ENCODE results near the gene PLCH2.

Gene PLCH2

DNA sequence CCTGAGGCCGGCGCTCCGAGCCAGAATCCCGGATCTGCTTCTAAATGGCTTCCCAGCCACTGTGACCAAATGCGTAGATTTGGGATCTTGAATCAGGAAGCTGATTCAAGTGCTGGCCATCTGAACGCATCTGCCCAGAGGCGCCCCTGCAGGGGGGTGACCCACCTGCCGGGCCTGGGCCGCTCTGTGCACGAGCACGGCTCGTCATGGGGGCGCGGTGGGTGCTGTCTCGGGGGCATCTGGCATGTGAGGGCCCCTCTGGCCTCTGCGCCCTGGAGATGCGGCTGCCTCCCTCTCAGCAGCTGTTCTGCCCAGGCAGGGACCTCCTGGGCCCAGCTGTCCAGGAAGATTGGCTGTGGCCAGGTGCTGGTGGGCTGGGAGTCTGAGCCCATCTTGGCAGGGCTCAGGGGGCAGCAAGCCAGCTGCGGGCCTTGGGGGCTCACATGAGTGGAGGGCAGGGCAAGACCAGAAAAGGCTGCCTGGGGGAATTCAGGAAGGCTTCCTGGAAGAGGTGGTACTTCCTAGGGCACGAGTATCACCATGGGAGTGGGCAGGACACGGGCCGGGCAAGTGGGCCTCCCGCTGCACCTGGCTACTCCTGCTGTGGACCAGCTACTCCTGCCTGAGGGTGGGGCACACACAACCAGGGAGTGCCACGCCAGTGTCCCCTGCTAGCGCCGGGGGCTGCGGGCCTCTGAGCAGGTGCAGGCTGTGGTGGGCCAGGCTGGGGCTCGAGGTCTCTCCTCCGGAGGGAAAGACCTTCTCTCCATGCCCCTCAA lies 25.1 kb downstream of the PLCH2 start:
- no peak for DNase-seq

DNA sequence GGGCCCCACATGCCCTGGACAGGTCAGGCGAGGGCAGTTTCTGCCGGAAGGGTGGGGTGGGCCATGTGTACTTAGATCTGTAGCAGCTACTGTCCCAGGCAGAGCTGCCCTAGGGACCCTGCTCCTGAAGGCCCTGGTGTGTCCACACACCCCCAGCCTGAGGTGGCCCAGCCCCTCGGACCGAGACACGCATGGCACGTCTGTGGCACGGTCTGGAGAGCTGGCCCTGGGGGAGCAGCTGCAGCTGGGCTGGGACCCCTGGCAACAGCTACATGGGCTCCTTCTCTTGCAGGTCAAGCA lies 25.7 kb downstream of the PLCH2 start:
- DNase-seq: no peak

DNA sequence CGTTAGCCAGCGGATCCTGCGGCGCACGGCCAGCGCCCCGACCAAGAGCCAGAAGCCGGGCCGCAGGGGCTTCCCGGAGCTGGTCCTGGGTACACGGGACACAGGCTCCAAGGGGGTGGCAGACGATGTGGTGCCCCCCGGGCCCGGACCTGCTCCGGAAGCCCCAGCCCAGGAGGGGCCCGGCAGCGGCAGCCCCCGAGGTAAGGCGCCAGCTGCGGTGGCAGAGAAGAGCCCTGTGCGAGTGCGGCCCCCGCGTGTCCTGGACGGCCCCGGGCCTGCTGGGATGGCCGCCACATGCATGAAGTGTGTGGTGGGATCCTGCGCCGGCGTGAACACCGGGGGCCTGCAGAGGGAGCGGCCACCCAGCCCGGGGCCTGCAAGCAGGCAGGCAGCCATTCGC lies 26.1 kb downstream of the PLCH2 start:
- DNase-seq: no peak

DNA sequence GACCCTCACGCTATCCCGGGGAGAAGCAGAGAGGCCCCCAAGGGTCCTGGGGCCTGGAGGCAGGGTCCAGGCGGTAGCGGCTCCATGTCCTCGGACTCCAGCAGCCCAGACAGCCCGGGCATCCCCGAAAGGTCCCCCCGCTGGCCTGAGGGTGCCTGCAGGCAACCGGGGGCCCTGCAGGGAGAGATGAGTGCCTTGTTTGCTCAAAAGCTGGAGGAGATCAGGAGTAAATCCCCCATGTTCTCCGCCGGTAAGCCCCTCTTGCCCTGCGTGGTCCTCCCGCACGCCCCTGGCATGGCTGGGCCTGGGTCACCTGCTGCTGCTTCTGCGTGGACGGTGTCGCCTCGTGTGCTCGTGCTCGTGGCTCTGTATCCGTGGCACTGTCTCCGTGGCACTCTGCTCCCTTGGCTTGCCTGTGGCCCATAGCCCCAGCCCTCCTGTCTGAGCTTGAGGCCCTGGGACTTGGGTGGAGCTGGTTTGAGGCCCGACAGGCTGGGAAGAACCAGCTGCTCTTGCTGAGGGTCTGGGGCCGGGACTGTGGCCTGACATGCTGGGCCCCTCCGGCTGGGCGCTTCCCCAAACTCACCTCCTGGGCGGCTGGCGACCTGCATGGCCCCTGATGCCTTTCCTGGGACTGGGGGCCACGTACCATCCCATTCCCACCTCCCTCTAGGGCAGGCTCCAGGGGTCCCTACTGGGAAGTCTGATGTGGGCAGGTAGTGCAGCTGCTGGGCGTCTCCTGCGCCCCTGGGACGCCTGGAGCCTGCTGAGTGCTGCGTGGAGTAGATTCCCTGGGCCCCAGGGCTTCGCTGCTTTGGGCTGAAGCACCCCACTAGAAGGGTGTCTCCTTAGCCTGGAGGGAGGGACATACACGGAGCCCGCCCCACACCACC lies 26.8 kb downstream of the PLCH2 start:
- DNase-seq: no peak

DNA sequence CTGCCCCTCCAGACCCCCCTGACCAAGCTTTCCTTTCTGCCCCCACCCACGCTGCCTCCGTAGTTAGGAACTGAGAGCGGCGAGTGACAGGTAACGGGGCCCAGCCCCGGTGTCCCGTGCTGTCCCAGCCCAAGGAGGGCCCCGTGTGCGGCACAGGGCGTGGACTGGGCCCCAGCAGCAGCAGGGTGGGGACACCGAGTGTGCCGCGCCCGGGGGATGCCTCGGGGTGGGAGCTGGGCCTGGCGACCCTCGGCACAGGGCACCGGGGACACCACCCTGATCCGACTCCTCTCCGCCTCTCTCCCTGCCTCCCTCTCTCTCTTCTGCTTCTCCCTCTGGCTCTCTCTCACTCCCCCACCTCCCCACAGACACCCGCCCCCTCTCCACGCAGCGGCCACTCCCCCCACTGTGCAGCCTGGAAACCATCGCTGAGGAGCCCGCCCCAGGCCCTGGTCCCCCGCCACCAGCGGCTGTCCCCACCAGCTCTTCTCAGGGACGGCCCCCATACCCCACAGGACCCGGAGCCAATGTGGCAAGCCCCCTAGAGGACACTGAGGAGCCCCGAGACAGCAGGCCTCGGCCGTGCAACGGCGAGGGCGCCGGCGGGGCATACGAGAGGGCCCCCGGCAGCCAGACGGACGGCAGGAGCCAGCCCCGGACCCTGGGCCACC lies 27.6 kb downstream of the PLCH2 start:
- DNase-seq: no peak

DNA sequence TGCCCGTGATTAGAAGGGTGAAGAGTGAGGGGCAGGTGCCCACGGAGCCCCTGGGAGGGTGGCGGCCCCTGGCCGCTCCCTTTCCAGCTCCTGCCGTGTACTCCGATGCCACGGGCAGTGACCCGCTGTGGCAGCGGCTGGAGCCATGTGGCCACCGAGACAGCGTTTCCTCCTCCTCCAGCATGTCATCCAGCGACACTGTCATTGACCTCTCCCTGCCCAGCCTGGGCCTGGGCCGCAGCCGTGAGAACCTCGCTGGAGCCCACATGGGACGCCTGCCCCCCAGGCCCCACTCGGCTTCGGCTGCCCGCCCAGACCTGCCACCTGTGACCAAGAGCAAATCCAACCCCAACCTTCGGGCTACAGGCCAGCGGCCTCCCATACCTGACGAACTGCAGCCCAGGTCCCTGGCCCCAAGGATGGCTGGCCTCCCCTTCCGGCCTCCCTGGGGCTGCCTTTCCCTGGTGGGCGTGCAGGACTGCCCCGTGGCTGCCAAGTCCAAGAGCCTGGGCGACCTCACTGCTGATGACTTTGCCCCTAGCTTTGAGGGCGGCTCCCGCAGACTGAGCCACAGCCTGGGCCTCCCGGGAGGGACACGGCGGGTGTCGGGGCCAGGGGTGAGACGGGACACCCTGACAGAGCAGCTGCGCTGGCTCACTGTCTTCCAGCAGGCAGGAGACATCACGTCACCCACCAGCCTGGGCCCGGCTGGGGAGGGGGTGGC lies 28.3 kb downstream of the PLCH2 start:
- no peak for DNase-seq

DNA sequence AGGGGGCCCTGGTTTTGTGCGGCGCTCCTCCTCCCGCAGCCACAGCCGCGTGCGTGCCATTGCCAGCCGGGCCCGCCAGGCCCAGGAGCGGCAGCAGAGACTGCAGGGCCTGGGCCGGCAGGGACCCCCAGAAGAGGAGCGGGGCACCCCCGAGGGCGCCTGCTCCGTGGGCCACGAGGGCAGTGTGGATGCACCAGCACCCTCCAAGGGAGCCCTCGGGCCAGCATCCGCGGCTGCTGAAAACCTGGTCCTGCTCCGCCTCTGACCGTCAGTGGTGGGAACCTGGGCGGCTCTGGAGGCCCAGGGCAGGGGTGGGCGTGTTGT lies 28.8 kb downstream of the PLCH2 start:
- no peak for DNase-seq

DNA sequence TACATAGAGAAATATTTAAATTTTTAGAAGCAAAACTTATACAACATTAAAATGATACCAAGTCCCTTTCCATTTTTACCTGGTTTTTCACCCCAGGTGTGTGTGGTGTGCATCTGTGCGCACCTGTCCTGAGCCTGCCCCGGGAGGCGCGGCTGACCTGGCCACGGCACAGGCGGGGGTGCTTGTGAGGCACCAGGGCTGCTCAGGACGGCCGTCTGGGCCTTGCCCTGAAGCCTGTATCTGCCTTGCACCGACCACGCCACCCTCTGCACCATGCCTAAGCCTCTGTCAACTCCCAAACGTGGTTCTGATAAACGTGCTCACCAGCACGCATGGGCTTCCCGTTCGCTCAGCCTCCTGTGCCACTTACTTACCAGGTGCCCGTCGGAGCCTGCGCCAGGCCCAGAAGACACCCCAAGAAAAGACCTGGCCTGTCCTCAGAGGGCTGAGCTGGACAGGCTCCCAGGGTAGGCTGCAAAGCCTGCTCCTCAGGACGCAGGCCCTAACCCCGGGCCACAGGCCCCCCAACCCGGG lies 29.4 kb downstream of the PLCH2 start:
- no peak for DNase-seq

DNA sequence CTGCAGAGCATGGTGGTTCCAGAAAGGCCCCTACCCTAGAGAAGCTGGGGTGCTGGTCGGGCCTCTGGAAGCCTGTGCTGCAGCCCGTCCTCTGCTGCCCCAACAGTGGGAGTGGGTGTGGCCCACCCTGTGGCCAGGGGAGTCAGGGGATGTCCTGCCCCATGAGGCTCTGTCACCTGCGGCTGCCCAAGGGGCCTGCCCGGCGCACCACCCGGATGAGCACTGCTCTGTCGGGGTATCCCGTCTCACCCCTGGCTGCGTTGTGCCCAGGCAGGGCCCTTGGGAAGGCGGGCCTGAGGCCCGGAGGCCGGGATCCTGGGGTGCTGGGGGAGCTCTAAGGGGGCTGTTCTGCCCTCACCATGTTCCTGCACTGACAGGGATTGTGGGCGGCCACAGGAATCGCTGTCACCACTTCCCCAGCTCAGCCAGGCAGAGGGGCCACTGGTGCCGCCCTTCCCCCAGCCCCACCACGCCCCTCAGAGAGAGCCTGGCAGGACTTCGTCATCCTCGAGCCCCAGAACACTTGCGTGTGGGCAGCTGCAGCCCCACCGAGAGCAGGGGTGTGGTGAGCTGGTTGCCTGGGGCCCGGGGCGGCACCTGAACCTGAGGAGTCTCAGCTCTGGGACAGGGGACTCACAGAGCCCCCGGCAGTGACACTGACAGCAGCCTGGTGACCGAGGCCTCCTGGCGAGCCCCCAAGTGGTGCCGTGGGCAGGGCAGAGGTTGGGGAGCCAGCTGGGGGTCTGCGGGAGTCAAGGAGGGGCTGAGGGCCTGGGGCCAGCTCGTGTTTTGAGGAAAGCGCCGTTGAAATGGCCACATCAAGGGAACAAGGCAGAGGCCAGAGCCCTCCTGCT lies 30.1 kb downstream of the PLCH2 start:
- no peak for DNase-seq

DNA sequence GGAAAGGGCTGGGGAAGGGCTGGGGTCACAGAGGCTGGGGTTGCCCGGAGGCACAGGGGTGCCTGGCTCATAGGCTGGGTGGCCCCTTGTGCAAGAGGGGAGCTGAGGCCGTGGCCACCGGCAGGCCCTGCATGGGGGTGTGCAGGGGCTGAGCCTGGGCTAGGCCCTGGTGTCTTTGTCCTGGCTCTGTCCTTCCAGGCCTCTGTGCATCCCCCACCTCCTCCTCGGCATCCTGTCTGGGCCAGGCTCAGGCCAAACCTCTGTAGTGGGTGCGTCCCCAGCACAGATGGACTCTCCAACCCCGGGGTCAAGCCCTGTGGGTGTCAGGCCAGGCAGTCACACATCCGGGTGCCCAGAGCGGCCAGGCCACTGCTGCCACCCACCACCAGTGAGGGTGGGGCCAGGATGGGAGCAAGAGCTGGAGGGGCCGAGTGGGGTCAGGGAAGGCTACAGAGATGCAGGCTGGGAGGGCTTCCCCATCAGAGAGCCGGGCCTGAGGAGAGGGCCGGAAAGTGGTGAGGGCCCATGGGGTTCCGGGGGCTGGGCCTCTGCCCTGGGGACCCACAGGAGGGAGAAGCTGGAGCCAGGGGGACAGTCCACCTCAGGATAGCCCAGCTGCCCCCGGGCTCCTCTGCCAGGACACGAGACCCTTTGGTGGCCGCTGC lies 30.9 kb downstream of the PLCH2 start:
- no peak for DNase-seq

DNA sequence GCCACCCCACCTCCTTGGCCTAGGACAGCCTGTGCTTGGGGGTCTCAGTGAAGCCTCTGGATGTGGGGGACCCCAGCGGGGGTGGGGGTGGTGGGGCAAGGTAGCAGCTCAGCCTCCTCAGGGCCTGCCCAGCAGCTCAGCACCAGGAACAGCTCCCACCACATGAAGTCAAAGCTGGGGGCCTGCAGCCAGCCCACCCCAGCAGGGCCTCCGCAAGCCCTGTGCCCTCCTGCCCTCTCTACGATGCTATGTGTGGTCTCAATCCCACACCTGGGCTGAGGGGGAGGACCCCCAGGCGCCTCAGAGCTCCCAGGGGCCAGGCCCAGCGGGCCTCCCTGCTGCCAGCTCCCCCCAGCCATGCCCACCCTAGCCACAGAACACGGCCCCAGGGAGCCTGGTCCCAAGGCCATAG lies 31.7 kb downstream of the PLCH2 start:
- no peak for DNase-seq

DNA sequence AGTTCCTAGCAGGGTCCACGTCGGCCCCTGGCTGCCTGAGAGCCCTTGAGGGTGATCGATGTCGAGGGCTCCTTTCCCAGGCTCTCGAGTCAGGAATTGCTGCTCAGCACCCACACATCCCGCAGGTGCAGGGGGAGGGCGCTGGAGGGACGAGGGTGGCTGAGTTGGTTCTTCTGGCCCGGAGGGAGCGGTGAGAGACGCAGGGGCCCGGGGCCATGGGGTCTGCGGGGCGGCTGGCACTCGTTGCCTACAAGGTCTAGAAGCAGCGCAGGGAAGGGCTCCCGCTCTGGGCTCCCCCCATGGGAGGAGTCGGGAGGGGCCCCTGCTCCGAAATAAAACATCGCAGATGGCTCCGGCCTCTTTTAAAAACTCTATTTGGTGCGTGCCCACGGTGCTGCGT lies 32.1 kb downstream of the PLCH2 start:
- DNase-seq: no peak

DNA sequence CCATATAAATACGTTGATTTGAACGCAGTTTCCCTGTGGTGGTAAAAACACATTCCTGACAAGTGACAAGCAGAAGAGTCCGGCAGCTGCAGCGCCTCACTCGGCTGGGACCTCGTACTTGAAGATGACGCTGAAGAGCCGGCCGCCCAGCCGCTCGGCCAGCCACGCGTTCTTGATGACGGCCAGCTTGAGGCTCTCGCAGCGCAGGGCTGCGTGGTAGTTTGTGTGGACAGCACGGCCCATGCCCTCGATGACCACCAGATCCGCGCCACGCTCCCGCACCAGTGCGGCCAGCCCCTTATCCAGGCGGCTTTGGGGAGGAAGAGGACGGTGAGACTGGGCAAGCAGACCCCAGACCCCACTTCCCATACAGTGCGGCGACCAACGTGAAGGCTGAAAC lies 32.7 kb downstream of the PLCH2 start:
- DNase-seq: no peak

DNA sequence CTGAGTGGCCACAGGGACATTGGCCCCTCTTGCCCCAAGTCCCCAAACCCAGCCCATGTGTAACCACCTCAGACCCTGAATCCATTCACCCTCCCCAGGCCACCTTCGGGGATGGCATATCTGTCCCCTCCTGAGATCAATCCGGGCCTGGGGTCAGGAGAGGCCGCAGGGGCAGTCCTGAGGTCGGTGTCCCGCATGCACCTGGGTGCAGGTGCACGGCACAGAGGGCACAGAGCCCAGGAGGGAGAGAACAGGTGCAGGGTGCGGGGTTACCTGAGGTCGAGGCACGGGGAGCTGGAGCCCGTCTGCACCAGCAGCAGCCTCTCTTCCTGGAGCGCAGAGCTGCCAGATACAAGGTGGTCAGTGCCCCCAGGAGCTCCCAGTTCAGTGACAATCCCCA lies 33.5 kb downstream of the PLCH2 start:
- no peak for DNase-seq

DNA sequence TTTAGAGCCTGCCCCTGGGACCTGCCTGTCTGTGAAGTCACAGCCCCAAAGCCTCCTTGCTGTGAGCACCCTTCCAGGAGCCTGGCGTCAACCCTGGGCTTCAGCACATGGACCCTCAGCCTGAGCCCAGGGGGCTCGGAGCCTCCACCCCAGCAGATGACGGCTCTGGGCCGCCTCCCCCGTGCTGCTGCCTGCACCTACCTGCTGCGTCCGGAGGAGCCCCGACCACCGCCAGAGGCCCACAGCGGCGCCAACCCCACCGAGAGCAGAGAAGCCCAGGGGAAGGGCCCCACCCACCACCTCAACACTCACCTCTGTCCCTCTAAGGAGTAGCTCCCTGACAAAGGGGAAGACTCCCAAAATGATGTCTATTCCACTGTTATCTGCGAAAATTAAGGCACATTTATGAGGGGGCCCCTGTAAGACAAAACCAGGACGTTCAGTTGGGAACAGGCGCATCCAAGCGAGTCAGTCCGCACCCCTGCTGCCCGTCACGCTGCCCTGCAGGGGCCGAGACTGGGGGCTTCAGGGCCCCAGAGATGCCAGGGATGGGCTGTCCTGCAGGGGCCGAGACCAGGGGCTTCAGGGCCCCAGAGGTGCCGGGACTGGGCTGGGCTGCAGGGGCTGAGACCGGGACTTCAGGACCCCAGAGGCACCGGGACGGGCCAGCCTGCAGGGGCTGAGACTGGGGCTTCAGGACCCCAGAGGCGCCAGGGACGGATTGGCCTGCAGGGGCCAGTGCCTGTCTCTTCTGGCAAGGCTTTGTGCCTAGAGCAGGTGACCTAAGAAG lies 34.5 kb downstream of the PLCH2 start:
- no peak for DNase-seq

DNA sequence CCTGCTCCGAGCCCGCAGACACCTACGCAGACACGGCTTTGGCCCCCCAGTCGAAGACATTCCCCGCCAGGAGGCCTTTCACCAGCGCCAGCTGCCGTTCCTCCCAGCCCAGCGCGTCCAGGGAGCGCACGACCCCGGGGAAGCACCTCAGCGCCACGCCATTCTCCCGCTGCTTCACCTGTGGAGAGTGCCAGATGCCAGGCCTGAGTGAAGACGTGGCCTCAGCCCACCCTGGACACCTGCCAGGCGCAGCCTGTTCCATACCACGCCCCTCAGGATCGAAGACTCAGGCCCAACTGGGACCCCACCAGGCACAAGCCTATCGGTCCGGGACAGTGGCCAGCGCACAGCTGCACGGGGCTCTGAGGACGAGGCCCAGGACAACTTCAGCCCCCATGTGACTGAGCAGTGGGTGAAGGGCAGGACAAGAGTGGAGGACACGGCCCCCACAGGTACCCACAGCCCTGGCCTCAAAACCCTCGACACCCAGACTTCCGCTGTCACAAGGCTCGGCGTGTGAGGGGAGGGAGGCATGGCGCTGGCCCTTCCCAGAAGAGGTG lies 36.9 kb downstream of the PLCH2 start:
- DNase-seq: no peak

DNA sequence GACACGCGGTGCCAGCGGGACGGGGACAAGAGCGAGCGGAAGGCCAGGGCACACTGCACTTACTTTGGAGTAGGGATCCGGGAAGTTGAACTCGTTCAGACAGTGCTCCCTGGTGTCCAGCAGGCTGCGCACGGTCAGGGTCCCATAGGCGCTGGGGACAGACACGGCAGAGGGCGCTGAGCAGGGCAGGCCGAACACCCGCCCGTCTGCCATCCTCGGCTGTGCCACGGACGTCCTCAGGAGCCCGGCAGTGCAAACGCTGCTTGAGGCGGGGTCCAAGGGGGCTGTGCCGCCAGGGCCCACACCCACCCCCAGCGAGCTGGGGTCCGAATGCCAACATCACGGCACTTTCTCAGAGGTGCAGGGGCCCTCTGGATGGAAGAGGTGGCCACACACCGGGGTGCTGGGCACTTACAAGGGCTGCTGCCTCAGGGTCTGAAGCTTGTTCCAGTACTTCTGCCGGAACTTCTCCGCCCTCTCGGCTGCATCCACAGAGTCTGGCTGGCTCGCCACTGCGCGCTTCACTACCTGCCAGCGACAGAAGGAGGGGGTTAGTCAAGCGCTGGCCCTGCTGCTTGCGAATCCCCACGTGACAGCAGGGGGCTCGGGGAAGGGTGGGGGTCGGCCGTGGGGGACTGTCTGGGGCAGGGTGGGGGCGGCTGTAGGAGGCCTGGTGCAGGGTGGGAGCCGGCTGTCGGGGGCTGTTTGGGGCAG lies 38.0 kb downstream of the PLCH2 start:
- DNase-seq: no peak

DNA sequence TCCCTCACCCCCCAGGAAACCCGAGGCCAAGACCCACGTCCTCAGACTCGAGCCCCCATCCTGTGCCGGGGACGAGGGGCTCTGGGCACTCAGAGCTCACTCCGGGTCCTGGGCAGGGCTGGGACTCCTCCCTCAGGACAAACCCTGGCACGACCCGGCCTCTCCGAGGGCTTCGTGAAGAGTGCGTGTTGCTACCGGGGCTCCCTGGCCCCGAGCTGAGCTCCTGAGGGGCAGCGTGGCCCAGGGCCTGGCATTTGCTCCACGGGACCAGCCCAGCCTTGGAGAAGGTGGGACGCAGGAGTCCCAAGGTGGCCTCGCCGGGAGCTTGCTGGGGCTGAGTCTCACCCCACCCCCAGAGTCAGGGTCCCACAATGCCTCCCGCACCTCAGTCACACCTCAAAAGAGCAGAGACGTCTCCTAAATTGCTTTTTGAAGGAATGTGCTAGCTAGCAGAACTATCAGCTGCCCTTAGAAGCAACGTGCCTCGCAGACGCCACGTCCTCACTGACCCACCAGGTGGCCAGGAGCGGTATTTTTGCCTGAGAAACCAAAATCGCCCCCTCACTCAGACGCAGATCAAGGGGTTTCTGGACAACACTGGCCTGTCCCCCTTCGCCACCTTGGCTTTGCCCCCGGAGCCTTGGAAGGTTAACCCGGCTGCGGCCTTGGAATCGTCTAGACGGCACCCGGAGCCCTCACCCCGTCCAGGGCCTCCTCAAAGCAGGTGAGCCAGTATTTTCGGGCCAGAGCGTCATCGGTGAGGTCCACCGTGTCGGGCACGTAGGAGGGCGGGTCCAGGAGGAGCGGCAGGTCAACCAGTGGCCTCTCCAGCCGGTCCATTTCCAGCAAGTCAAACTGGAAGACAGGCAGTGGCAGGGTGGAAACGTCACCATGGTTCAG lies 39.0 kb downstream of the PLCH2 start:
- DNase-seq: no peak

DNA sequence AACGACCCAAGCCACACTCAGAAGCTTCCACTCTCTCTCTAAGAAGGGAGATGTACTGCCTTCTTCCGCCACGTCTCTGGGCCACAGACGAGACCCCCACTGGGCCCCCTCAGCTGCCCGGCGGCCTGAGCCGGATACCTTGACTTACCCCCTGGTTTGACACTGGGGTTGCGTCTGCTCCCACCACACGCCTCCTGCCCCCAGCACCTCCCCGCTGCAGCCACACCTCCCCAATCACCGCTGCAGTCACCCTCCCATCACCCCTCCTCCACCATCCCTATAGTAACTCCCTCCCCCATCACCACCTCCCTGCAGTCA lies 39.6 kb downstream of the PLCH2 start:
- DNase-seq: no peak

Data from NCI-H2081 (cell line).